Activated CD4-positive, alpha-beta T cell treated with anti-CD3 and anti-CD28 coated beads, Interleukin-2, amount 50 U/mL, for 4 hours (primary cell): ENCODE measurements around the gene ZBP1.

Source experiments
- DNase-seq, 2 experiments: peaks; one replicate each; pipeline ENCODE4 v3.0.0-alpha.2; 2020

ZBP1 gene

GRCh38 chr20:57620274-57620990 lies at the start of gene ZBP1:
Gene ZBP1, minus strand, starts transcription at chr20:57620426. Its CDS starts 131 bp downstream, at chr20:57620295.
- DNase-seq = no peak

DNA sequence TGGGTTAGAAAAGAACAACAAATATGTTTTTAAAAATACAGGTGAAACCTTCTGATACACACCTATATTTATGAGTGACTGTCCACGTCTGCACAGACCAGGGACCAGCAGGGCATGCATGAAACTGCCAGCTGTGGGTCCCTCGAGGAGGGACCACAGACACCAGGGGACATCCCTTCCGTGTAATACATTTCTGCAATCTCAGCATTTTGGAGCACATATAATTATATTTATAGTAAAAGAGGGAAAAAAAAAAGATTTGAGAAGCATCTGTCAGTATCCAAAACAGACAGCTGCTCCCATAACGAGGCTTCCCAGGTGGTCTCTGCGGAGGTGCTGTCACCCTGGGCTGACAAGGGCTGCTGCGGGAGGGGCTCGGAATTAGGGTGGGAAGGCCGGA lies 49.4 kb upstream of the ZBP1 start:
- DNase-seq = no peak

DNA sequence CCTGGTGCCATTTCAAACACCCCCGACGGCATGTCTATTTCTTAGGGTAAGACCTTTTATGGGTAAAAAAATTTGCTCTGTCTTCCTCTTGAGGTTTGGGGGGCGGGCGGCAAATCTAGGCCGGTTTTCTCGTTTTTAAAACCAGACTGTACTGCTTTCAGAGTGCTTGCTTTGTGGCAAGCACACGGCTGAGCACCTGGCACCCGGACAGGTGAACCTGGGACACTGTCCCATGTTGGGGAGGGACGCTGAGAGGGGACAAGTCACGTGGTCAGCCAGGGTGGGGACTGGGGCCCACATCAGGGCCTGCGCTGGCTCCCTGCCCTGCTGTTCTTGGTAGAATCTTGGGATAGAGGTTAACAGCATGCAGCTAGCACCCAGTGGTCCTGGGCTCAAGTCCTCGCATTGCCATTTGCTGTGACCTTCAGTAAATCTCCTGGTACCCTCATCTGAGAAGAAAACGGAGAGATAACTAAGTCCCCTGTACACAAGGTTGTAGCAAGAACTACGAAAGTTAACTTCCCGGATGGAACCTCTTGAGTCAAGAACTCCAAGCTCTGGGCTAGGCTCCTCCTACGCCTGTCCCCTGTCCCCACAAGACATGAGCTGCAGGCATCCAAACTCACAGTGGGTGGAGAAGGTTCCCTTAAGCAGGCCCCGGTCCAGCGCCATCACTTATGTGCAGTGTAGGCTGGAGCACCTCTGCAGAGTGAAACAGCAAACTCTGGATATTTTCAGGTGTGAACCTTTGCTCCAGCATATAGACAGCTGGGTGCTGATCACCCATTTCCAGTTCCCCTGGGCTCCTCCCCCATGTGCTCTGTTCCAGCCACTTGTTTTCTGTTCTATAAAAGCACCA lies 47.9 kb upstream of the ZBP1 start:
- no peak for DNase-seq

DNA sequence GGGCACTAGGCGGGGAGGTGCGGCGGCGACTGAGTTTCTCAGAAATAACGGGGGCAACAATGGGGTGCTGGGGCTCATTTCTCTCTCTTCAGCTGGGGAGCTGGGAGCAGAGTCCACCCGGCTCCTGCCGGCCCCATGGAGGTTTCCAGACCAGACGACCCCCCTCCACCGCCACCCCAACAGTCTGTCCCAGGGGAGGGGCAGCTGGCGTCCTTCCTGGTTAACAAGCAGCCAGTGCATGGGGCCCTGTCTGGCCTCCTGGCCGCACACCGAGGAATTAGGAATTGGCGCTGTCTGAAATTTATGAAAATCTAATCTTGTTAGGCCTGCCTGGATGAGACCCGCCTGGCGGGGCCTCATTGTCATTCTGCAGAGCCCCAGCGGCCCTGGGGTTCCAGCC lies 47.2 kb upstream of the ZBP1 start:
- DNase-seq = no peak

- DNase-seq = no peak
Observed at GRCh38 chr20:57666834-57667157, 46.6 kb upstream of the ZBP1 start.

DNA sequence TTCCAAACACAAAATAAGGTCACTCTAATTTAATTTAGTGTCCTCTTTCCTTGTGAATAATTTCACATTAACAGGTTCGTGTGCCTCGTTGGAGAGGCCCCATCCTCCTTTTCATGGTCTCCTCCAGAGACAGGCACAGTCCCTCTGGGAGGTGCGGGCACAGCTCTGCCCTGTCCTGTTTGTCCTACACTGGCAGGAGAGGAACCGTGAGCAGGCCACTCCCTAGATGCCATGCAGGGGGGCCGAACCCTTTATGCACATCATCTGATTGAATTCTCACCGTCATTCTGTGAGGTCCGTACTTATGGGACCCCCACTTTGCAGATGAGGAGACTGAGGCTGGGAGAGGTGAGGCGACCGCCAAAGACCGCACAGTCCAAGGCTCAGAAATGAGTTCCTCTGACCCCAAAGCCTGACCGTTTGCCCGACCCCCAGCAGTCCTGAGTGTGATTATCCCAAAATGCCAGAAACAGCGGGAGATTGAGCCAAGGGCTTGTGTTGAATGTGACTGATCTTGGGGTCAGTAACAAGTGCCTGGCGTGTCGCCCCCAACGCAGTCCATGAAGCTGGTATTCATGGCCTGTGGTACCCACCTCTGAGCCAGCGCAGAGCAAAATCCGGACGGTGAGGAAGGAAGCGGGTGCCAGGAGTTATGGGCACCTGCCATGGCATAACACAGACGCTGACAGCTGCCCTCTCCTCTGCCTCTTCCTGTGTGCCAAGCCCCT lies 46.0 kb upstream of the ZBP1 start:
- DNase-seq = no peak

DNA sequence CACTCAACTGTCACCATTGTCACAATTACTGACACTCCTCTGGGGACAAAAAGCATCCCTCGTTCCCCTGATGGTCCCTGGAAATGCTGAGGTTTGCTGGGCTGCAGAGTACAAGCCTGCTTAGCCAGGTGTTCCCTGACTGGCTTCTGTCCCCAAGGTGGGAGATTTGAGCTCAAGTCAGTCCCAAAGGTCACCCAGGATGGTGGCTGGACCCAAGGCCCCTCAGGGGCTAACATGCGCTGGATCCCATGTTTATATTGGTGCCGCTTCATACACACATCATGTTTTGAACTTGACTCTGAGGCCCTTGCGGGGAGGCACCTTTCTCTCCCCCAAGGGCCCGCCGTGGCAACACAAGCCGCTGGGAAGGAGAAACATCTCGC lies 45.4 kb upstream of the ZBP1 start:
- no peak for DNase-seq

GRCh38 chr20:57664924-57665588 lies 44.8 kb upstream of the ZBP1 start:
- DNase-seq = no peak

DNA sequence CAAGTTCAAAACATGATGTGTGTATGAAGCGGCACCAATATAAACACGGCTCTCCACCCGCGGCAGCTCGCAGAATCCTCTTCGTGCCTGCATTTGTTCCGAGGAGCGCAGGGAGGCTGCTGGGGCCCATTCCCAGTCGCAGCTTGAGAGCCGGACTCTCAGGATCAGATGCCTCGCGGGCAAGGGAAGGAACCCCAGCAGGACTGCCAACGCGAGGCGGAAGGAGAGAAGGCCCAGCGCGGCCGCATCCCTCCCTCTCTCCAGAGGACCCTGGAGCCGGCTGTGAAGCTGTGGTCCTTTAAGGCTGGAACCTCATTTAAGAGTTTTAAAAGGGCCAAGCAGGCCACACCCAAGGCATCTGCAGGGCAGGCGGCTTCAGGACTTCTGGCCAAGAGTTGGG lies 44.2 kb upstream of the ZBP1 start:
- DNase-seq = no peak

- DNase-seq = no peak
Observed at GRCh38 chr20:57663681-57664451, 43.6 kb upstream of the ZBP1 start.

DNA sequence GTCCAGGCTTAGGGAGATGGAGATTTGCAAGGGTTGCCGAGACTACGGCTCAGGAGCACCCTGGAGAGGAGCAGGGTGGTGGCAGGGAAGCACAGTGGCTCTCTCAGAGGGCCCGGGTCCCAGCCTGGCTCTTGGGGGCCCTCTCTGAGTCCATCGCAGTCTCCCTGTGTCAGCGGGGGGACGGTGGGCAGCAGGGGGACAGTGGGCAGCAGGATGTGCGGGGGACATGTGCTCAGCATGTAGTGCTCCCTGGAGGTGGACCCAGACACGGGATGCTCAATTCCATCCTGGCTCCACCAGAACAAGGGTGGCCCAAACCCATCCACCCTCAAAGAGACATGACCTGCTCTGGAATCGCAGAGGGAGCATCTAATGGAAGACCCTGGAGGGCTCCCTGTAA lies 43.0 kb upstream of the ZBP1 start:
- no peak for DNase-seq

DNA sequence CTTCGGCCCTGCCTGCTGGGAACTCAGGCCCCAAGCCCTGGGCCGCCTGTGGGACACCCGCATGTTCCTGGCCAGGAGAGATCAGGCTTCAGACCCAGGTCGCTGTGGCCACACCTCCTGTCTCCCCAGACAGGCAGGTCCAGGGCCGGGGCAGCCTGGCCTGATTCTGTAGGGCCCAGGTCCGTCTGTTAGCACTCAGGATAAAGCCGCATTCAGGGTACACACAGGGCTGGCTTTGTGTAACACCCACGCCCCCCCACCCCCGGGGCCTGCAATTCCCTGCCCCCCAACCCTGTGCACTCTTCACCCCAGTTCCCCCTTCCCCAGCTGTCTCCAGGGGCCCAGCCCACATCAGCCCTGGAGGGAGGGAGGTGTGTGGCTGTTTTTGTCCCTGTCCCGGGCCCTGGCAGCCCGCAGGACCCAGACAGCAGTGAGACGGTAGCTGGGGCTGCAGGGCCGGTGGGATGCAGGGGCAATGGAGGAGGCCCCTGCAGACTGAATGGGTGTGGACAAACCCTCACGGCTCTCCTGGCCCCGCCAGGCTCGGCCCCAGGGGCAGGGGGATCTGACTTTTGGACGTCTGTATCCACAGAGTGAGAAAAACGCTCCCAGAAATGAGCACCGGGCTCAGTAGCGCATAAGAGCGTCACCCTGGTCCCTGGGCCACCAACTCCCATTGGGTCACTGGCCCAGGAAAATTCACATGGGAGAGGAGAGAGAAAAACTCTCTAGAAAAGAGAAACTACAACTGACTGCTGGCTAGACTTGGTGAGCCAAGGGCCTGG lies 42.4 kb upstream of the ZBP1 start:
- no peak for DNase-seq

DNA sequence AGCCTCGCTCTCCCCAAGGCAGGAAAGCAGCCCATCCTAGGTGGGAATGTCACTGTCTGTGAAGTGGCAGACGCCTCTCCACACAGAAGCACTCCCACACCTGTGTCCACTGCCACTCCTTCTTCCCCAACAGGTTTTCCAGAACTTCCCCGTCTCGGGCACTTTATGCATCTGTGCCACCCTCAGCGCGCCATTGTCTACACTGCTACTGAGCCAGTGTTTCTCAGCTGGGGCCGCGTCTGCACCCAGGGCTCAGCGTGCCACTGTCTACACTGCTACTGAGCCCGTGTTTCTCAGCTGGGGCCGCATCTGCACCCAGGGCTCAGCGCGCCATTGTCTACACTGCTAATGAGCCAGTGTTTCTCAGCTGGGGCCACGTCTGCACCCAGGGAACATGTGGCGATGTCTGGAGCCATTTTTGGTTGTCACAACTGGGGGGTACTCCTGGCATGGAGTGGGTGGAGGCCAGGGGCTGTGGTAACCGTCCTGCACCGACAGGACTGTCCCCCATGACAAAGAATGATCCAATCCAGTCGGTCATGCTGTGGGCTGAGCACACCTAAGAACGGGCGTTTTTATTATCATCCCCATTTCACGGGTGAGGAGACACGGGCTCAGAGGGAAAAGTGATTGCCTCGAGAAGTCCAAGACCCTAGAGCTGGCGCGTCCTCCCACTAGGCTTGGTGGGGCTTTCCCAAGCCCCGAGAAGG lies 41.7 kb upstream of the ZBP1 start:
- no peak for DNase-seq

DNA sequence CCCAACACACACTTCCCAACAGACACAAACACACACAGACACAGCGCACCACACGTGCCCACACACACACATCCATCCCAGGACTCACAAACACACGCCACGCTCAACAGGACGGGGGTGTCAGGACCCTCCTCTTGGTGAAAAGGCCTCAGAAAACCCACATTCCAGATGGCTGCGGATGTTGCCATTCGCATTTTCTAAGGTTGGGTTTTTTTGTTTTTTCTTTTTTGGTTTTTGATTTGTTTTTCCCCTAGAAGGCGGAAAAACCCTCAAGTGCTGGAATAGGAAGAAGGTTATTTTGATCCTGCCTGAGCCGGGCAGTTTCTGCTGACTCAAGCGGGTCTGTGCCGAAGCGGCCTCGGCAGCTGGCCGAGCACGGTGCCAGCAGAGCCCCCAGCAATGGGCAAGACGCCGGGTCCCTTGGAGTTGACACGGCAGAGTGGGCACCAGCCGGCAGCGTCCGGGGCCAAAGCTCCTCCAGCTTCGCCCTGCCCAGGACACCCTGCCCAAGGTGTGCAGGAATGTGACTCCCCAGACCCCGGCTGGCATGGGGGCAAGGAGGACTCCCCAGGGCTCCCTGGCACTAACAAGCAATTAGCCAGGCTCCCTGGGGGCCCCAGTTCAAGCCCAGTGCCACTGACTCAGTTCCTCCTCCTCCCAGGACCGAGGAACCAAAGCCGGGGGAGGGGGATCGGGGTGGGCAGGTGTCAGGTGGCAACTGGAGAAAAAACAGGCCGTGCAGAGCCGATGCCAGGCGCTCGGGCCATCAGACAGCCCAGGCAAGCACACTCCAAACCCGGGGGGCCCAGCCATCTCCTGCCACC lies 40.9 kb upstream of the ZBP1 start:
- no peak for DNase-seq

DNA sequence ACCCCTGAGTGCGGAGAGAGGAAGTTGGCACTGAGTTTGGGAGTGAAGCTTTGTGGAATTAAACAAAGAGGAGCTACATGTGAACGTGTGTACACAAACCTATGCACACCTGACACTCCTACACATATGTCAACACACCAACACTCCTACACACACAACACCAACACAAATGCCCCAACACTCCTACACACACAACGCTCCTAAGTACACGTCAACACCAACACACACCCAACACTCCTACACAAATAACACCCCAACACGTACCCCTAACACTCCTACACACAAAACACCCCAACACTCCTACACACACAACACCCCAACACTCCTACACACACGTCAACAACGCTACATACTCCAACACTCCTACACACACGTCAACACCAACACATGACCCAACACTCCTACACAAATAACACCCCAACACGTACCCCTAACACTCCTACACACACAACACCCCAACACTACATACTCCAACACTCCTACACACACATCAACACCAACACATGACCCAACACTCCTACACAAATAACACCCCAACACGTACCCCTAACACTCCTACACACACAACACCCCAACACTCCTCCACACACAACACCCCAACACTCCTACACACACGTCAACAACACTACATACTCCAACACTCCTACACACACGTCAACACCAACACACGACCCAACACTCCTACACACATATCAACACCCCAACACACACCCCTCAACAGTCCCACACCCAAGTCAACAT lies 40.1 kb upstream of the ZBP1 start:
- no peak for DNase-seq

GRCh38 chr20:57659517-57660180 lies 39.4 kb upstream of the ZBP1 start:
- DNase-seq = no peak

DNA sequence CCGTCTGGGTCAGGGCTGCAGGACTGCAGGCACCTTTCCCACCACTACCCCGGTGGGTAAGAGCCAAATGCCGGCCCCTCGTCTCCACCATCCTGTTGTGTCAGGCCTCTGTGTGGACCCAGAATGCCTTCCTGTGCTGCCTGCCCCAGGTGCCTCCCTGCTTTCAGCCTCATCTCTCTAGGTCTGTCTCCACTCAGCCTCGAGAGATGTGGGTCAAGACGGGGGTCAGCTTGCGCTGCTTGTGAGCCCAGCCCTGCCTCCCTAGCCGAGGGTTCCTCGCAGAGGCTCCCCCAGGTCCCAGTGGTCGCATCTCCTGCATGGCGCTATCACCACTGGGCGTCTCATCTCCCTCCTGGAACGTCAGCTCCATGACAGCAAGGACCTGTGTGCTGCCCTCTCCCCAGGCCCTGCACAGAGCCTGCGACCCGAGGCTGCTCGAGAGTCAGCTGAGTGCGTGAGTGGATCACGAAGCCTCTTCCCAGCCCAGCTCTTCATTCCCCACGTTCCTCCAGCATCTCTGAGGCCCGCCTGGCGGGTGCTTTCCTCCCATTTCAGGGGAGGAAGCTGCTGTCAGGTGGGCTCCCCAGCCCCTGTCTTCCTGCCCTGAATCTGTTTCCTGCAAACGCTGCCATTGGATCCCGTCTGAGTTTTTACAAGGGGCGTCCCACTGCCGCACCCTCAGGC lies 38.7 kb upstream of the ZBP1 start:
- DNase-seq = no peak

- no peak for DNase-seq
Observed at GRCh38 chr20:57658447-57658832, 38.2 kb upstream of the ZBP1 start.
